HG02642 (cell line): ENCODE measurements around the gene LHFPL3.

ENCODE experiments used
- ATAC-seq: cut with Tn5 transposase; IDR thresholded peaks from one replicate; pipeline ENCODE4 v1.9.1; 2021; ENCODE audit warnings: mild to moderate bottlenecking; ENCODE audit not compliant: unreplicated experiment, poor library complexity

Gene LHFPL3

GRCh38 chr7:104823177-104823576 is 494.8 kb downstream of the LHFPL3 start:
- no peak for ATAC-seq

GRCh38 chr7:104825099-104825498 is 496.7 kb downstream of the LHFPL3 start:
- no peak for ATAC-seq

GRCh38 chr7:104826135-104826534 is 497.7 kb downstream of the LHFPL3 start:
- ATAC-seq = no peak

- ATAC-seq = no peak
These were observed 508.6 kb downstream of the LHFPL3 start for GRCh38 chr7:104836976-104837375.

GRCh38 chr7:104838537-104839299 is 510.3 kb downstream of the LHFPL3 start:
- ATAC-seq = no peak

GRCh38 chr7:104839842-104840241 is 511.4 kb downstream of the LHFPL3 start:
- no peak for ATAC-seq

GRCh38 chr7:104841798-104842197 is 513.4 kb downstream of the LHFPL3 start:
- ATAC-seq = no peak

GRCh38 chr7:104843198-104843597 is 514.8 kb downstream of the LHFPL3 start:
- no peak for ATAC-seq

- no peak for ATAC-seq
These were observed 517.2 kb downstream of the LHFPL3 start for GRCh38 chr7:104845557-104845956.

GRCh38 chr7:104846731-104847130 is 518.3 kb downstream of the LHFPL3 start:
- ATAC-seq = no peak

- ATAC-seq = peak; percentile 59
These were observed 520.0 kb downstream of the LHFPL3 start for GRCh38 chr7:104848138-104848990.

GRCh38 chr7:104850374-104850773 is 522.0 kb downstream of the LHFPL3 start:
- ATAC-seq = no peak

- ATAC-seq = no peak
These were observed 522.9 kb downstream of the LHFPL3 start for GRCh38 chr7:104851268-104851667.

GRCh38 chr7:104852386-104852785 is 524.0 kb downstream of the LHFPL3 start:
- no peak for ATAC-seq

GRCh38 chr7:104855861-104856260 is 527.5 kb downstream of the LHFPL3 start:
- no peak for ATAC-seq

GRCh38 chr7:104857458-104858425 is 529.3 kb downstream of the LHFPL3 start:
- ATAC-seq = peak; percentile 64

GRCh38 chr7:104859754-104860426 is 531.5 kb downstream of the LHFPL3 start:
- ATAC-seq = no peak

- ATAC-seq = no peak
These were observed 533.5 kb downstream of the LHFPL3 start for GRCh38 chr7:104861729-104862390.

- ATAC-seq = no peak
These were observed 534.3 kb downstream of the LHFPL3 start for GRCh38 chr7:104862719-104863118.
